Middle frontal gyrus (tissue), 1 donor: Measurements from ENCODE around the gene TTLL9.

Experiments used
- DNase-seq: peaks from one replicate; pipeline ENCODE4 v3.0.0-alpha.2; 2015; ENCODE audit warnings: low spot score; ENCODE audit errors: extremely low spot score

TTLL9 gene

DNA sequence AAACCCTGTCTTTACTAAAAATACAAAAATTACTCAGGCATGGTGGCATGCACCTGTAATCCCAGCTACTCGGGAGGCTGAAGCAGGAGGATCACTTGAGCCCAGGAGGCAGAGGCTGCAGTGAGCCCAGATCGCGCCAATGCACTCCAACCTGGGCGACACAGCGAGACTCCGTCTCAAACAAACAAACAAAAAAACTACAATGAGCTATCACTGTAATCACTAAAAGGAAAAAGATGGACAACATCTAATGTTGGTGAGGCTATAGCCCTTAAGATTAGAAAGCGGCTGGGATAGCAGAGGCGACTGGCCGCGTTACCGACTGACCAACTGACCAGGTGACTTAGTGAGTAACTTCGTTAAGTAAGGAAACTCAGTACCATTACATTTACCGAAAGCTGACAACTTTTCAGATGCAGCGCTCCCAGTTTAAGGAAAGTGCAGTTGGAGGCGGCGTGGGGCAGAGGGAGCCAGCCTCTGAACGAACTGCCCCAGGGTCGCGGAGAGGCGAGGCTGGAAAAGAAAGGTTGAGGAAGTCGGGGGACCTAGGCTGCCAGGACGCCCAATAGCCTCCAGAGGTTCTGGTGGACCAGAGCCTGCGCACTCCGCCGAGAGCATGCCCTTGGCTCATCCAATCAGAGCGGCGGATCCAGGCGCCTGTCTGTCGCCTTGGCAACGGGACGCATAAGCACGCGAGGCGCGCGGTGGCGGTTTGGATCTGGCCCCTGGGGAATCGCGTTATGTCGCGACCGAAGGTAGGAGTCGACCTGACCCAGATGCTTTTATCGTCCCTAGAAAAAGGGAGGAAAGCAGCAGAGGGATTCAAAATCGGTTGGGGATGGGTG, 8.9 kb downstream of the TTLL9 start:
- peak; percentile 90 for DNase-seq

DNA sequence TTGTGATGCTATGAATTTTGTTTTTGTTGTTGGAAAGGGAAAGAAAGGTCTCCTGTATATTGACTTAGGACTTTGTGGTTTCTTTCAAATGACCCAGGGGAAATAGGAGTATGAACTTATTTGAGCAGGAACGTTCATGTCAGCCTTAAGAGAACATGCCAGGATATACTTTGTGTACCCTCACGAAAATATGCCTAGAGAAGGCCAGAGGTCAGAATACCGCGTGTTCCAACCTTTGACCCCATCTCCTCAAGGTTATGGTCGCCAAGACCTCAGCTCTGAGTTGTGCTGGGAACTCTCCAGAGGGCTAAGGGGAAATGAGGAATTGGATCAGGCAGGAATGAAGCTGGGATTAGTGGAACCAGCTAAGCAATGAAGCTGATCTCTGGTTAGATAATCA, 11.5 kb downstream of the TTLL9 start:
- no peak for DNase-seq

DNA sequence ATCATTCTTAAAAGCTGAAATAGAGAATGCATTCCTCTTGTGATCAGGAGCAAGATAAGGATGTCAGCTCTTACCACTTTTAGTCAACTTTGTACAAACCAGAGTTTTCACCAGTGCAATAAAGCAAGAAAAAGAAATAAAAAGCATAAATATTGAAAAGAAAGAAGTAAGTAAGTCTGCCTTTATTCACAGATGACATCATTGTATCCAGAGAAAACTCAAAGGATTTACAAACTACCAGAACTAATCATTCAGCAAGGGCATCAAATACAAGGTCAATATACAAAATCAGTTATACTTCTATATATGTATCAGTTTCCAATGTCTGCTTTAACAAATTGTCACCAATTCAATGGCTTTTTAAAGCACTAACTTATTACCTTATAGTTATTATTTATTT, 13.4 kb downstream of the TTLL9 start:
- DNase-seq, result no peak

DNA sequence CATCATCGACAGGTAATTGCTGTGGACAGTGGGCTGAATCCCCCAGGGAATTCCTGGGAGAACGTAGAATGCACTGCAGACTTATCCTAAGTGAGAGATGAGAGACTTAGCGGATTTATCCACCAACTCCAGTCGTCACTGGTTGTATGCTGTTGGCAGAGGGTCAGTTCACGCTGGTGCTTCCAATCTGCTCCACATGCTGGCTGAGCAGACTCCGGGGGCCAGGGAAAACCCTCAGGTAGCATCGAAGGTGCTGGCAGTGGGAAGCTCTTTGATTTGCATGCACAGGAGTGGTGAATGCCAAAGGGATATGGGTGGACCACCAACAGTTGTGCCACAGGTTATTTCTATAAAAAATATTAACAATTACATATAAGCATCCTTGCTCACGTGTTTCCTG, 20.2 kb downstream of the TTLL9 start:
- DNase-seq, result no peak

DNA sequence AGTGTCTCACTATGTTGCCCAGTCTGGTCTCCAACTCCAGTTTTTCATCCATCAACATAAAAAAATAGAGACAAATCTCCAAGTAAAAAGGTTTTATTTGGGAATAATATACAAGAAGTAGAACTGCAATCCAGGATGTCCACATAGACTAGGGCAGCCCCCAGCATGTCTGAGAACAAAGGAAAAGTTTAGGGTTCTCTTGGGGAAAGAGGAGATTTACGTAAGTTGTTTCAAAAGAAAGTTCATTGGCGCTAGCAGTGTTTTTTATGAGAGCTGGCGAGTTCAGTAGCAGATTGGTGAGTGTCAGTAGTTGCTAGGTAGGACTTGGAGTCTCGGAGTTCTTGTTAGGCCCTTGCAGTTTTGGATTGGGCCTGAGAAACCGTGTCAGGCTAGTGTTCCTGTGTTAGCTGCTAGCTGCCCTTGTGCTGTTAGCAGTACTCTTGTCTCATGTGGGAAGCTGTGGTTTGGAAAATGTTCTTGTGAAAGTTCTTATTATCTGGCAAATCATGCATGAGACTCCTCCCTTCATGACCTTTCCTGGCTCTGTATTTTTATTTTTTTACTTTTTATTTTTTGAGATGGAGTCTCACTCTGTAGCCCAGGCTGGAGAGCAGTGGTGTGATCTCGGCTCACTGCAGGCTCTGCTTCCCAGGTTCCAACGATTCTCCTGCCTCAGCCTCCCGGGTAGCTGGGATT, 24.7 kb downstream of the TTLL9 start:
- no peak for DNase-seq

DNA sequence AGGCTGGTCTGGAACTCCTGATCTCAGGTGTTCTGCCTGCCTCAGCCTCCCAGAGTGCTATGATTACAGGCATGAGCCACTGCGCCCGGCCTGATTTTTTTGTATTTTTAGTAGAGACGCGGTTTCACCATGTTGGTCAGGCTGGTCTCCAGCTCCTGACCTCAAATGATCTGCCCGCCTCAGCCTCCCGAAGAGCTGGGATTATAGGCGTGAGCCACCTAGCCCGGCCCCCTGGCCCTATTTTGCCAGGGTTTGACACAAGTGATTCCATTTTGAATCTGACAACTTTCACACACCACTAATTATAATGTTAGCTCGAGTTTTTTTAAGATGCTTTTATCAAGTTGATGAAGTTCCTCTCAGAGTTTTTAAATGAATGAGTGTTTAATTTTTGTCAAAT, 25.6 kb downstream of the TTLL9 start:
- no peak for DNase-seq

DNA sequence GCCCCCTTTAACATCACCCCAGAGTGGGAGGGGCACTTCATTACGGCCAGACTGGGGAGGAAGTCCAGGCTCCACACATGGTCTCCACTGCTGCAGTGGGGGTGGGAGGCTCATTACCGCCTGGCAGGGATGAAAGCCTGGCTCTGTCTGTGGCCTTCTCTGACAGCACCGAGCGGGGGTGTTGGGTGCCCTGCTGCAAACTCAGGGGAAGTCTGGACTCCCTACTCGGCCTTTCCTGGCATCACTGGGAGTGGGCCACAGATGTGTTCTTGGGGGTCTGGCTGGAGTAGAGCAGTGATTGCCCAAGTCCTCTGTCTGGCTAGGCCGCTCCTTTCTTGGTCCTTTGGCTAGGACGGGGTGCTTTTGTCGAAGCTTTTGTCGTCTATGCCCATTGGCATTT, 27.1 kb downstream of the TTLL9 start:
- DNase-seq, result no peak

DNA sequence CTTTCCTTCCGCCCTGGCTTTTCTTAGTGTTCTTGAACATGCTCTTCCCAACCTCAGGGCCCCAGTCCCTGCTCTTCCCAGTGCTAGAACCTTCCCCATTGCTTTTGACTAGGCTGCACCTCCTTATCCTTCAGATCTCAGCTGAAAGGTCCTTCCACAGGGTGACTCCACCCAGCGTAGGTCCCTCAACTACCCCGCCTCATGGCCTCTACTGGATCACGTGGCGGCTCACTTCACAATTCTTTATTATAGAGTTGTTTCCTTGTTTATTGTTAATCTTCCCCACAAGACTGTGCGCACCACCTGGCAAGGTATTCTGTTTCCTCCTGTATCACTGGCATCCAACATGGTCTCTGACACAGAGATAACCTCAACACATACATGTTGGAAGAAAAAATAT, 31.2 kb downstream of the TTLL9 start:
- DNase-seq, result no peak

DNA sequence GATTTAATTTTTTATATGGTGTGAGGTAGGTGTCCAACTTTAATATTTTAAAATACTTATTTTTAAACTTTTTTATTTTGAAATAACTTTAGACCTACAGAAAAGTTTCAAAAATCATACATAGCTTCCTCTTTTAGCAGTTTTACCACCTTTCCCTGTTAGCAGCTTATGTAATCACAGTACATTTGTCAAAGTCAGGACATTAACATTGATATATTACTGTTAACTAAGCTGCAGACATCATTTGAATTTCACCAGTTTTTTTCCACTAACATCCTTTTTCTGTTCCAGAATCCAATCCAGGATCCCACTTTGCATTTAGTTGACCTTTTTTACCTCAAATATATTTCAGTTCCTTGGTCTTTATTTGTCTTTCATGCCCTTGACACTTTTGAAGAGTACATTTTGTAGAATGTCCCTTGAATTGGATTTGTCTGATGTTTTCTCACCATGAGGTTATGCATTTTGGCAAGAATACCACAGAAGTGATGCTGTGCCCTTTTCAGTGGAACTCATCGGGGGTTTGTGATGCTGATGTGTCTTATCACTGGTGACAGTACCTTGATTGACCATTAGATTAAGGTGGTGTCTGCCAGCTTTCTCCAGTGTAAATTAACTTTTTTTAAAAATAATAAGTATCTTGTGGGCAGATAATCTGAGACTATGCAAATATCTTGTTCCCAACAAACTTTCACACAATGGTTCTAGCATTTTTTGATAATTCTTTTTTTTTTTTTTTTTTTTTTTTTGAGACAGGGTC, 33.4 kb downstream of the TTLL9 start:
- no peak for DNase-seq

DNA sequence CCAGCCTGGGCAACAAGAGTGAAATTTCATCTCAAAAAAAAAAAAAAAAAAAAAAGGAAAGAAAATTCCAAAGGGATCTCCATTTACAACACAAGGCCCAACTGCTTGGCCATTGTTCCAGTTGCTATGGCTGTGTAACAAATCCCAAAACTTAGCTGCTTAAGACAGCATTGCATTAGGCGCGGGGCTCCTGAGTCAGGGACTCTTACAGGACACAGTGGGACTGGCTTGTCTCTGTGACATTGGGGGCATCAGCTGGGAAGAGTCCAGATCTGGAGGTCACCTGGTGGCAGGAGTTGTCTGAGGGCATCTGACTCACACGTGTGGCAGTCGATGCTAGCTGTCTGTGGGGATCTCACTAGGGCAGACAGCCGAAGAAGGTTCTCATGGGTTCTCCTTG, 35.6 kb downstream of the TTLL9 start:
- no peak for DNase-seq

DNA sequence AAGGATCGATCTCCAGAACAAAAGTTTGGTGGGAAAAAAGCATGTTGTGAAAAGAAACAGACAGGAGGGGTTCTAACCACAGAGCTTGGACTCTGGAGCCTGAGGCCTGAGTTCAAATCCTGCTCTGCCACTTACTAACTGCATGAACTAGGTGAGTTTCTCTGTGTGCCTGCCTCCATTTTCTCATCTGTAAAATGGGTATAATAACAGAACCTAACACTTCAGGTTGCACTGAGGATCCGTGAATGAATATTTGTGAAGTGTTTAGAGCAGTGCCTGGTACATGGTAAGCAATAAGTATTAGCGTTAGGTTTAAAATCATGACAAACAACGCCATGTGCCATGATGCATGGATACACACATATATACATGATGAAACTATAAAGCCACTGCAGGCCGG, 36.6 kb downstream of the TTLL9 start:
- DNase-seq, result no peak

DNA sequence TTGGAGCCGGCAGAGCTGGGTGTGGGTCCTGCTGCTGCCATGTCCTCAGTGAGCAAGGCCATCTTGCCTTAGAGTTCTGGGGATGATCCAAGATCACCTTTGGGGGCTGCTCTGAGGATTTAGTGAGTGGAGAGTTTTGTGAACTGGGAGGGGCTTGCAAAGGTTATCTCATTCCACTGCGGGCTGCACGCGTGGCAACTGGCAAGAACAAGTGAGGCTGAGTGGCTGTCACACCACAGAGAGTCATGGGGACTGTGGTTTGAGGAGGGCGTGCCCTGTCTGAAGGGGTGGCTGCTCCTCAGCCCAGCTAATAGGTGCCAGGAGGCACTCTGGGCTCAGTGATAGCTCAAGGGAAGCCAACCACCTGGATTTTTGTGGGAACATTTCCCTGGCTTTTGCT, 37.6 kb downstream of the TTLL9 start:
- no peak for DNase-seq

DNA sequence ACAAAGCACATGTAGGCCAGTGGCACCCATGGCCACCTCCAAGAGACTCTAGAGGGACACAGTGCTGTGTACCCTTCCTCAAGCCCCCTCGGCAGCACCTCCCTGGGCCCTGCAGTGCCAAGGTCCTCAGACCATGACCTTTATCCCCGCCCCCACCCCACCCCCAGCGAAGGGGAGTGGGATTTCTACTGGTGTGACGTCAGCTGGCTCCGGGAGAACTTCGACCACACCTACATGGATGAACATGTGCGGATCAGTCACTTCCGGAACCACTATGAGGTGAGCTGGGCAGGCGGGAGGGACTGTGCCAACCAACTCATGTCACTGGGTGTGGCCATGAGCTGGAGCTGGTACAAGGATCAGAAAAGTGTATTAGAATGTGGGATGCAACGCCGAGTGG, 38.0 kb downstream of the TTLL9 start:
- DNase-seq, result no peak

DNA sequence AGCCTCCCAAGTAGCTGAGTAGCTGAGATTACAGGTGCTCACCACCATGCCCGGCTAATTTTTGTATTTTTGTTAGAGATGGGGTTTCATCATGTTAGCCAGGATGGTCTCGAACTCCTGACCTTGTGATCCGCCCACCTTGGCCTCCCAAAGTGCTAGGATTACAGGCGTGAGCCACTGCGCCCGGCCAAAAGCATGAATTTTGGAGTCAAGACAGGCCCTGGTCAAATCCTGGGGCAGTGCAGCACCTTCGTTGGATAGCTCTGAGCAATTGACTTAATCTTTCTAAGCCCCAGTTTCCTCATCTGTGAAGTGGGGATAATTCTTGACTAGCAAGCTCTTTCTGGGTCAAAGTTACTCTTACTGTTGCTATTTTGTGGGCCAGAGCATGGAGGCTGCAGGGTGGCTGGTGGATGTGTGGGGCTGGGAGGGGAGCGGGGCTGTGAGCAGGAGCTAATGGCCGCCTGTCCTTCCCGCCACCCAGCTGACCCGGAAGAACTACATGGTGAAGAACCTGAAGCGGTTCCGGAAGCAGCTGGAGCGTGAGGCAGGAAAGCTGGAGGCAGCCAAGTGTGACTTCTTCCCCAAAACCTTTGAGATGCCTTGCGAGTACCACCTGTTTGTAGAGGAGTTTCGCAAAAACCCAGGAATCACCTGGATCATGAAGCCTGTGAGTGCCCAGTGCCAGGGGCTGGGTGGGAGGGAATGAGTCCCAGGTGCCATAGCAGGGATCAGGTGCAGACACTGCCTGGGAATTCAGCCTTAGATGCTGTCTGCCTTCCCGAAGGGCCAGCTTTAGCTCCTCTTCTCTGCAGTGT, 39.0 kb downstream of the TTLL9 start:
- no peak for DNase-seq

DNA sequence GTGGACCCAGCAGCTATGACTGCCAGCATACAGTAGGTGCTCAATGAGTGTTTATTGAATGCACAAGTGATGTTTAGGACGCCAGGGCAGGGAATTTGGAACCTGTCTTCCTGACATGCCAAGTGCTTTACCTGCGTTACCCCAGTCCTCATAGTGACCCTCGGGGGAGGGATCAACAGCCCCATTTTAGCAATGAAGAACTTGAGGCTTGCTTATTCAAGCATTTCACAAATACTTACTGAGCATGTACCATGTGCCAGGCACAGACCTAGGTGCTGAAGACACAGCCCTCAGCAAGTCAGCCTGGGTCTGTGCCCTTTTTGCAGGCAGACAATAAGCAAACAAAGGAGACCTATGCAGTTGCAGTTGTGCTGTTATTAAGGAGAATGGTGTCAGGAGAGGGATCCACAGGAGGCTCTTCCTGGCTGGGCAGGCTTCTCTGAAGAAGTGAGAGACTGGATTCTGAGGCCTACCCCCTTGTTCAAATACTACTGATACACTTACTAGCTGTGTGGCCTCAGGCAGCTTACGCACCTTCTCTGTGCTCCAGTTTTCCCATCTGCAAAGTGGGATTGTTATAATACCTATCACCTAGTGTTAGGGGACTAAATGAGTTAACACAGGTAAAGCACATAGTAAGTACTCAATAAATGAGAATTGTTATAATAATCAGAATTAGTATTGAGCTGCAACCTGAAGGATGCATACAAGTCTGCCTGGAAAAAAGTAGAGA, 39.8 kb downstream of the TTLL9 start:
- no peak for DNase-seq

DNA sequence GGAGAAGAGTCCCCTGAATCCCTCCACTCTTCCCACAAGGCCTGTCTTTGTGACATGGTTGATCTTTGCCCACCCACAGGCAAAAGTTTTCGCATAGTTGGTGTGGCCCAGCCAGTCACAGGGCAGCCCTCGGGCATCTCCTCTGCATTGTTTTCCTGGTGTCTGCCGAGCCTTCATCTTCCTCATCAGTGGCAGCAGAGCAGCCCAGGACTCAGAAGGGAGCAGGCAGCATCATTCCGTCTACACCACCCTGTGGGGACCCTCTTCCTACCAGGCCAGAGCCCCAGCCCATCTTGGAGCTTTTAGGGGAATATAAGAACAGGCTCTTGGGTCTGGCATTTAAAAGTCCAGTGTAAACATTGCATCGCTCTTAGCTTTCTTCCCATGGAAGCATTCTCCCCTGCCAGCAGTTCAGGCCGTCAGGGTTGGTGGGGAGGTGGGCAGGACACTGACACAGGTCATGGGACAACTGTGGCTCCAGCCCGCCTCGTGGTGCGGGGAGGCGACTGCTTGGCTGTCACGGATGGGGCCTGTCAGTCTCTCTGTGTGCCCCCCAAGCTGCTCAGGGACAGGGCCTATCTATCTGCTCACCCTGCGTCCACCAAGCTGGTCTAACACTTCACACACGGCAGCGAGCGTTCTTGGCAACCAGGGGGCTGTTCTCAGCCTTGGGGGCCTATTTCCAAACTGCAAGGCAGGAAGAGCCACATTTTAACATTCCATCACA, 43.2 kb downstream of the TTLL9 start:
- no peak for DNase-seq

DNA sequence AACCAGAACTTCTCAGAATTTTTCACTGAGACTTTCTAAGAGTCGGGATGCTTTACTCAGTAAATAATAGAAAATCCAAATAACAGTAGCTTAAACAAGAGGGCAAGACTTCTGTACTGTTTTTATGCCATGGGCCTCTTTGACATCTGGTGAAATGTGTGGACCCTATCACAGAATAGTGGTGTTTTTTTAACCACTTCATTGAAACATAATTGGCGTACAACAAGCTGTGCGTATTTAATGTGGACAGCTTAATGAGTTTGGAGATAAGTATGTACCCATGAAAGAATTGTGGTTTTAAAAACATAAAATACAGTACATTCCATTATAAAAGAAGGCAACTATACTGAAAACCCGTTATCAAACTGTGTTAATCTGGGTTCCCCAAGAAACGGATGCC, 43.7 kb downstream of the TTLL9 start:
- no peak for DNase-seq

DNA sequence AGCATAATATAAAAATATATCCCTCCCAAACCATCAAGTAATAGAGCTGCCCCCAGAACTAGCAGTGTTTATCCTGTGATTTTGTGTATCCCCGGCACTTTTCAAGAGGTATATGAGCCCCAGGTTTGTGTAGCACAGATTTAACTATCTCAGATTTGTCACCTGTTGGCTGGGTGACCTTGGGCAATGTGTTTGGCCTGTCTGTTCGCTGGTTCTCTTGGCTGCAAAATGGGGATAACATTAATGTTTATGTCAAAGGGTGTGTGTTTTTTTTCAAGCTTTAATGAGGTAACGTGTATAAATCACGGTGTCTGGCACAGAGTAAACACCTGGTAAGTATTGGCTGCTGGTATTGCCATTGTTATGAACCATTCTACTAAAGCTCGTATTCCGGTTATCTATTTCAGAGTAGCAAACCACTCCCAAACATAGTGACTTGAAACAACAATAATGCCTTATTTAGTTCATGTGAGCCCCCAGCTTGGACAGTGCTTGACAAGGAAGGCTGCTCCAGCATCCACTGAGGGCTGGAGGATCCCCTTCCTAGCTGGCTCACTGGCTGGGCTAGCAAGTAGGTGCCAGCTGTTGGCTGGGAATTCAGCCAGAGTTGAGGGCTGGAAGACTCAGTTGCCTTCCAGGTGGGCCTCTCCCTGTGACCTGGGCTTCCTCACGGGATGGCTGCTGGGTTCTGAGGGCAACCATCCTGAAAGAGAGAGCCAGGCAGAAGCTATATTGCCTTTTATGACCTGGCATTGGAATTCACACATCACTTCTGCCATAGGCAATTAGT, 45.3 kb downstream of the TTLL9 start:
- no peak for DNase-seq

DNA sequence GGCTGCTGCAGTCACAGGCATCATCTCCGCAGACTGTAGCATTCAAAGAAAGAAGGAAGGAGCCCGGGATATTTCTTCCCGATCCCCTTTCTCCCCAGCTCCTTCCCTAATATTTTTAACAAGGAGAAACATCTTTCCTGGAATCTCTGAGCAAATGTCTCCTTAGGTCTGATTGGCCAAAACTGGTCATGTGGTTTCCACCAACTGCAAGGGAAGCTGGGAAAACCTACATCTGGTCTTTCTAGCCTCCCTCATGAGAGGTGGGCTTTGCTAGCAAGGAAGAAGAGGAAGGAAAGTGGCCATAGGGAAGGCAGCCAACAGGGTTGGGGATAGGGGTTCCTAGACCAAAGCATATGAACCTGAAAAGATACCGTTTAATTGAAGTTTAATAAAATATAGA, 46.3 kb downstream of the TTLL9 start:
- DNase-seq, result no peak
